HEK293 (cell line): ENCODE measurements around the gene SAMD5.

Source experiments
- CTCF ChIA-PET: fragments of 350-600 bp; formaldehyde crosslinking; extraction: SDS; loops from one replicate; lab custom pipeline; 2021; ENCODE audit warnings: antibody characterized with exemption; lab: Yijun Ruan, JAX
- POLR2A ChIA-PET: fragments of 300-600 bp; formaldehyde crosslinking; extraction: SDS; loops from one replicate; lab custom pipeline; 2020; ENCODE audit warnings: antibody characterized with exemption, inconsistent platforms; lab: Yijun Ruan, JAX
- H3K27ac ChIP-seq: fragments of 200-500 bp; sonication (Bioruptor generic); 2 replicates; pipeline ENCODE4 v1.5.1; 2014; ENCODE audit warnings: low read depth, low read length, control low read depth, inconsistent platforms; ENCODE audit errors: extremely low read depth
- H3K36me3 ChIP-seq, 2 experiments: fragments of 200-500 bp in 1 of 2; sonication (Bioruptor generic) in 1 of 2; 1 replicate in 1 of 2; 2 replicates in 1 of 2; pipeline ENCODE4 v1.5.1; 2014 to 2017; ENCODE audit warnings: inconsistent platforms in 2 of 2, low read length in 2 of 2; ENCODE audit not compliant: control insufficient read depth in 2 of 2, insufficient read depth in 1 of 2
- H3K4me1 ChIP-seq: fragments of 200-500 bp; sonication (Bioruptor generic); 2 replicates; pipeline ENCODE4 v1.5.1; 2014; ENCODE audit warnings: mild to moderate bottlenecking, low read length, inconsistent platforms; ENCODE audit not compliant: control insufficient read depth, insufficient read depth
- H3K4me3 ChIP-seq: 2 replicates; pipeline ENCODE4 v1.5.1; 2011; ENCODE audit warnings: low read depth, mild to moderate bottlenecking, control low read depth, low read length, moderate library complexity
- H3K9me3 ChIP-seq: fragments of 200-500 bp; sonication (Bioruptor generic); 2 replicates; pipeline ENCODE4 v1.5.1; 2014; ENCODE audit warnings: low read depth, low read length, inconsistent platforms; ENCODE audit not compliant: control insufficient read depth, insufficient read depth
- AEBP2 ChIP-seq: fragments of 450-650 bp; formaldehyde crosslinking; IDR thresholded peaks from 2 replicates; pipeline ENCODE4 v1.5.1; 2016; ENCODE audit warnings: missing biosample characterization, missing genetic modification characterization, borderline replicate concordance
- ATF2 ChIP-seq: fragments of 450-650 bp; formaldehyde crosslinking; IDR thresholded peaks from 2 replicates; pipeline ENCODE4 v1.5.1; 2016; ENCODE audit warnings: missing biosample characterization, missing genetic modification characterization, low read depth
- GFI1B ChIP-seq: fragments of 450-650 bp; formaldehyde crosslinking; IDR thresholded peaks from 2 replicates; pipeline ENCODE4 v1.5.1; 2016; ENCODE audit warnings: missing biosample characterization, missing genetic modification characterization
- KLF7 ChIP-seq: fragments of 450-650 bp; formaldehyde crosslinking; IDR thresholded peaks from 2 replicates; pipeline ENCODE4 v1.5.1; 2016; ENCODE audit warnings: missing biosample characterization, missing genetic modification characterization, borderline replicate concordance
- OVOL3 ChIP-seq: fragments of 450-650 bp; formaldehyde crosslinking; IDR thresholded peaks from 2 replicates; pipeline ENCODE4 v1.5.1; 2016; ENCODE audit warnings: missing biosample characterization, missing genetic modification characterization
- REST ChIP-seq: fragments of 450-650 bp; formaldehyde crosslinking; IDR thresholded peaks from 2 replicates; pipeline ENCODE4 v1.5.1; 2016; ENCODE audit warnings: missing biosample characterization, missing genetic modification characterization
- ZNF112 ChIP-seq: fragments of 450-650 bp; formaldehyde crosslinking; IDR thresholded peaks from 2 replicates; pipeline ENCODE4 v1.5.0; 2017; ENCODE audit warnings: missing biosample characterization, missing genetic modification characterization
- ZNF175 ChIP-seq: fragments of 450-650 bp; formaldehyde crosslinking; IDR thresholded peaks from 2 replicates; pipeline ENCODE4 v1.5.1; 2016; ENCODE audit warnings: missing biosample characterization, missing genetic modification characterization
- ZNF302 ChIP-seq: fragments of 450-650 bp; formaldehyde crosslinking; IDR thresholded peaks from 2 replicates; pipeline ENCODE4 v1.5.1; 2016; ENCODE audit warnings: missing biosample characterization, missing genetic modification characterization, low read depth
- ZNF324 ChIP-seq: fragments of 450-650 bp; formaldehyde crosslinking; IDR thresholded peaks from 2 replicates; pipeline ENCODE4 v1.5.1; 2016; ENCODE audit warnings: missing biosample characterization, missing genetic modification characterization
- ZNF391 ChIP-seq: fragments of 450-650 bp; formaldehyde crosslinking; IDR thresholded peaks from 2 replicates; pipeline ENCODE4 v1.5.1; 2016; ENCODE audit warnings: low read depth, missing biosample characterization, missing genetic modification characterization, borderline replicate concordance
- ZNF394 ChIP-seq: fragments of 450-650 bp; formaldehyde crosslinking; IDR thresholded peaks from 2 replicates; pipeline ENCODE4 v1.5.1; 2016; ENCODE audit warnings: missing biosample characterization, missing genetic modification characterization, mild to moderate bottlenecking, moderate library complexity, borderline replicate concordance
- ZNF473 ChIP-seq: fragments of 450-650 bp; formaldehyde crosslinking; IDR thresholded peaks from 2 replicates; pipeline ENCODE4 v1.5.1; 2017; ENCODE audit warnings: missing biosample characterization, missing genetic modification characterization
- ZNF530 ChIP-seq: fragments of 450-650 bp; formaldehyde crosslinking; IDR thresholded peaks from 2 replicates; pipeline ENCODE4 v1.5.1; 2016; ENCODE audit warnings: low read depth, missing biosample characterization, missing genetic modification characterization
- ZNF548 ChIP-seq: fragments of 450-650 bp; formaldehyde crosslinking; IDR thresholded peaks from 2 replicates; pipeline ENCODE4 v1.5.1; 2016; ENCODE audit warnings: missing biosample characterization, missing genetic modification characterization
- ZNF571 ChIP-seq: fragments of 450-650 bp; formaldehyde crosslinking; IDR thresholded peaks from 2 replicates; pipeline ENCODE4 v1.5.0; 2017; ENCODE audit warnings: missing biosample characterization, missing genetic modification characterization
- ZNF610 ChIP-seq: fragments of 450-650 bp; formaldehyde crosslinking; IDR thresholded peaks from 2 replicates; pipeline ENCODE4 v1.5.1; 2016; ENCODE audit warnings: missing biosample characterization, missing genetic modification characterization, borderline replicate concordance
- ZNF621 ChIP-seq: fragments of 450-650 bp; formaldehyde crosslinking; IDR thresholded peaks from 2 replicates; pipeline ENCODE4 v1.5.1; 2017; ENCODE audit warnings: missing biosample characterization, missing genetic modification characterization
- ZNF677 ChIP-seq: fragments of 450-650 bp; IDR thresholded peaks from 2 replicates; pipeline ENCODE4 v1.5.0; 2018; ENCODE audit warnings: missing biosample characterization, mild to moderate bottlenecking, missing genetic modification characterization, moderate library complexity
- ZNF704 ChIP-seq: fragments of 450-650 bp; formaldehyde crosslinking; IDR thresholded peaks from 2 replicates; pipeline ENCODE4 v1.5.1; 2016; ENCODE audit warnings: missing biosample characterization, missing genetic modification characterization
- ZSCAN30 ChIP-seq: fragments of 450-650 bp; IDR thresholded peaks from 2 replicates; pipeline ENCODE4 v1.5.1; 2018; ENCODE audit warnings: missing biosample characterization, mild to moderate bottlenecking, missing genetic modification characterization, moderate library complexity
- TF ChIP-seq, protein P1 (sequence below): fragments of 450-650 bp; formaldehyde crosslinking; IDR thresholded peaks from 2 replicates; pipeline ENCODE4 v1.5.1; 2017; ENCODE audit warnings: missing biosample characterization, missing genetic modification characterization

The SAMD5 gene

DNA sequence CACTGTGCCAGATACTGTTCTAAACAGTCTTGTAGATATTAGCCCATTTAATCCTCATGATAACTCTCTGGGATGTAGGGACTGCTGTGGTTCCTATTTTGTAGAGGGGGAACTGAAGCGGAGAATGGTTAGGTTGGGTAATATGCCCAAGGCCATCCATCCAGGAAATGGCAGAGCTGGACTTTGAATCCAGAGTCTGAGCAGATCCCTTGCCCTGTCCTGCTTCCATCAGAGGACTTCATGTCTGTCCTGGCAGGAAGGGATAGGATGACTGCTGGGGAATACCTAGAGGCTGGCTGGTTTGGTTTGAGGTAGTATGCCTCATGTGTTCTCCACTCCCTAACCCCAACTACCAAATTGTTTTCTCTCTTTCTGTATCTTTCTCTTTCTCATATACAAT, 44.6 kb downstream of the SAMD5 start:
- Histone ChIP-seq H3K27ac (no peak overlapping the region), H3K9me3 (no peaks in the 10 kb centered on the region)
- CTCF ChIA-PET: no interaction called here
- no peak for TF ChIP-seq ZNF391 (tag by site-specific recombination)
- no peak for TF ChIP-seq ZNF548
- TF ChIP-seq ATF2: no peak
- TF ChIP-seq AEBP2 (tag by site-specific recombination): no peak
- no peak for TF ChIP-seq OVOL3
- no peak for TF ChIP-seq ZNF677 (tag by site-specific recombination)
- TF ChIP-seq ZNF704: no peak
- no peak for TF ChIP-seq GFI1B
- TF ChIP-seq ZNF473 (tag by site-specific recombination): no peak
- no peak for TF ChIP-seq ZNF302 (tag by site-specific recombination)
- TF ChIP-seq ZNF571 (tag by site-specific recombination): no peak
- no peak for TF ChIP-seq ZNF175 (tag by site-specific recombination)
- TF ChIP-seq, all 188 proteins: peak for 0
- POLR2A ChIA-PET: no interaction called here
- H3K4me1 ChIP-seq: no peaks in the 10 kb centered on the region
- H3K4me3 ChIP-seq: no peak overlapping the region
- H3K36me3 ChIP-seq: no peaks in the 10 kb centered on the region

GRCh38 chr6:147554281-147554680, 45.8 kb downstream of the SAMD5 start:
- Histone ChIP-seq H3K36me3 (no peaks in the 10 kb centered on the region), H3K27ac (no peak overlapping the region), H3K4me1 (no peaks in the 10 kb centered on the region), H3K9me3 (no peaks in the 10 kb centered on the region), H3K4me3 (no peak overlapping the region)
- ChIA-PET POLR2A (no interaction called here), CTCF (interaction anchor here (0.5 kb wide), 1 partner anchor 15 kb away, joined by 4 read pairs; no protein-coding TSS in a partner anchor)
- no peak for TF ChIP-seq ATF2
- TF ChIP-seq, protein P1, sequence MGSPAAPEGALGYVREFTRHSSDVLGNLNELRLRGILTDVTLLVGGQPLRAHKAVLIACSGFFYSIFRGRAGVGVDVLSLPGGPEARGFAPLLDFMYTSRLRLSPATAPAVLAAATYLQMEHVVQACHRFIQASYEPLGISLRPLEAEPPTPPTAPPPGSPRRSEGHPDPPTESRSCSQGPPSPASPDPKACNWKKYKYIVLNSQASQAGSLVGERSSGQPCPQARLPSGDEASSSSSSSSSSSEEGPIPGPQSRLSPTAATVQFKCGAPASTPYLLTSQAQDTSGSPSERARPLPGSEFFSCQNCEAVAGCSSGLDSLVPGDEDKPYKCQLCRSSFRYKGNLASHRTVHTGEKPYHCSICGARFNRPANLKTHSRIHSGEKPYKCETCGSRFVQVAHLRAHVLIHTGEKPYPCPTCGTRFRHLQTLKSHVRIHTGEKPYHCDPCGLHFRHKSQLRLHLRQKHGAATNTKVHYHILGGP (tag by site-specific recombination): no peak
- TF ChIP-seq ZNF530 (tag by site-specific recombination): no peak
- no peak for TF ChIP-seq ZNF394
- no peak for TF ChIP-seq KLF7
- no peak for TF ChIP-seq ZNF324
- no peak for TF ChIP-seq ZNF610 (tag by site-specific recombination)
- TF ChIP-seq ZNF112 (tag by site-specific recombination): no peak
- TF ChIP-seq ZSCAN30 (tag by site-specific recombination): no peak
- no peak for TF ChIP-seq ZNF621 (tag by site-specific recombination)
- TF ChIP-seq REST (tag by site-specific recombination): no peak
